ENCODE results near the gene PRPSAP2.
A peak's percentile ranks its signal among the peaks of the same experiment; 100 is the strongest.
"Not testable (repeated sequence)": the region's sequence is repeated elsewhere in the genome, so short reads cannot be mapped to it uniquely, and the experiment has no call there.

PRPSAP2 gene

DNA sequence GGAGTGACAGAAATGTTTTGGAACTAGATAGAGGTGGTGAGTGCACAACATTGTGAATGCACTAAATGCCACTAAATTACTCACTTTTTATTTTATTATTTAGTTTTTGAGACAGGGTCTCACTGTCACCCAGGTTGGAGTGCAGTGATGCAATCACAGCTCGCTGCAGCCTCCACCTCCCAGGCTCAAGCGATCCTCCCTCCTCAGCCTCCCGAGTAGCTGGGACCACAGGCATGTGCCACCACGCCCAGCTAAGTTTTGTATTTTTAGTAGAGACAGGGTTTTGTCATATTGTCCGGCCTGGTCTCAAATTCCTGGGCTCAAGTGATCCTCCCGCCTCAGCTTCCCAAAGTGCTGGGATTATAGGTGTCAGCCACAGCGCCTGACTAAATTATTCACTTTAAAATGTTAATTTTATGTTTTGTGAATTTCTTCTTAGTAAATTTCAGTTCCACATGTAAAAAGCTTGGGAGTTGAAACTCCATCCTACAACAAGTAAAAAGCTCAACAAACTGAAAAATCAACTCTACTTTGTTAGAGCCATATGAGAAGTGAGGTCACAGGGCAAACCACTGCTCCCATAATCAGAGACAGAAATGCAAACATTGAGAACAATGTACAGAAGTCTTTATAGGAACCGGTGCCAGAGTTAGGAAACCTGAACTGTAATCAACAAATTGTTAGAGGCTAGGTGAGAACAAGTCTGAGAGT is 80.2 kb downstream of the PRPSAP2 start:
- DNase-seq (ENCODE audit: low read depth, low spot score) = no peak

DNA sequence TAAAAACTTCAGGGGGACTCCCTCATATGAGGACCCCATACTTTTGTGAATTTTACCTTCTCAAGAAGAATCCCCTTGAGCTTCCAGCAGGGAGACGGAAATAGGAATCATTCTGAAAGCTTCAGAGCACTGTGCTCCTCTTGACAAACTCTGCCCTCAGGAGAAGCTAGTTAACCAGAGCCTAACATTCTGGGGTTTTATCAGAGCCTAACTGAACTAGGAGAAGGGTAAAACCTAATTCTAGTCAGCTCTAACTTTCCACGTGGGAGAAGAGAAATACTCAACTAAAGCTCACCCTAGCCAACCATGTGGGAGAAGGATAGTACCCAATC is 80.7 kb downstream of the PRPSAP2 start:
- no peak for DNase-seq (ENCODE audit: low read depth, low spot score)

DNA sequence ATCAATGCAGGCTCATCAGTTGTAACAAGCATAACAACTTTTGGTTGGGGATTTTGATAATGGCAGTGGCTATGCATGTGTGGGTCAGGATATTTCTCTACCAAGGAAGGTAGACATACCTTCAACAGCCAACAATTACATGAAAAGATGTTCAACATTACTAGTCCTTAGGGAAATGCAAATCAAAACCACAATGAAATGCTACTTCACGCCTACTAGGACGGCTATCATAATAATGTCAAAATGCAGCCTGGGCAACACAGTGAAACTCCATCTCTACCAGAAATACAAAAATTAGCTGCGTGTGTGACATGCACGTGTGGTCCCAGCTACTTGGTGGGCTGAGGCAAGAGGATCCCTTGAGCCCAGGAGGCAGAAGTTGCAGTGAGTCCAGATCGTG is 86.7 kb downstream of the PRPSAP2 start:
- DNase-seq (ENCODE audit: low read depth, low spot score) = no peak

DNA sequence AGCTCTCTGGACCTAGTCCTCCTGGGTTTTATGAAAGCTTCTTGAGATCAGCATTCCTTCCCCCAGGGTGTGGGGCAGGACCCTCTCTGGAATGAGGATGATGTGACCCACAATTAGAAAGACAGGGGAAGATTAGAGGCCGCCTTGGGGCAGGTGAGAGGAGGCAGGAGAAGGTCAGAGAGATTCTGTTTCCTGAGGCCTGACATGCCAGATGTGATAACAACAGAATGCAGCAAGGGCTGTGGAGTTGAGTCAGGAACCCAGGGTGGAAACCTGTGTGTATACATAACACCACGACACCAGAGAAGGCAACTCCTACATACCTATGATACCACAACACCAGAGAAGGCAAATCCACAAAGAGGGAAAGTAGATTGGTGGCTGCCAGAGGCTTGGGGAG is 88.6 kb downstream of the PRPSAP2 start:
- DNase-seq (ENCODE audit: low read depth, low spot score) = peak; percentile 26

DNA sequence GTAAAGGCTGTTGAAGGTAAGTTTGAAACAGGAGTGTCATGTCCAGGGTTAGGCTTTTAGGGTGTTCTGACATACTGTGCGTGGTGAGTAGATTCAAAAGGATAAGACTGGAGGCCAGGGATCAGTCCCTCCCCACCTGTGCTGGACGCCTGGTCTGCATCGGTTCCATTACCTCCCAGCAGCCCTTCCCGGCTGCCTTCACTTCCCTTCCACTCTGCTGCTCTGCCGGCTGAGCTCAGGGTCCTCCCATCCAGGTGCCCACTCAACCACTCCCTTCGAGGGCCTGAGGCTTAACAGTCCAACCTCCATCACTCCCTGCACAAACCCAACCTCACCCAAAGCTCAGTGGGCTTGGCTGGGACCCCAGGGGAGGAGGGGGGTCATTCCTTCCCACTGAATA is 89.9 kb downstream of the PRPSAP2 start:
- no peak for DNase-seq (ENCODE audit: low read depth, low spot score)

DNA sequence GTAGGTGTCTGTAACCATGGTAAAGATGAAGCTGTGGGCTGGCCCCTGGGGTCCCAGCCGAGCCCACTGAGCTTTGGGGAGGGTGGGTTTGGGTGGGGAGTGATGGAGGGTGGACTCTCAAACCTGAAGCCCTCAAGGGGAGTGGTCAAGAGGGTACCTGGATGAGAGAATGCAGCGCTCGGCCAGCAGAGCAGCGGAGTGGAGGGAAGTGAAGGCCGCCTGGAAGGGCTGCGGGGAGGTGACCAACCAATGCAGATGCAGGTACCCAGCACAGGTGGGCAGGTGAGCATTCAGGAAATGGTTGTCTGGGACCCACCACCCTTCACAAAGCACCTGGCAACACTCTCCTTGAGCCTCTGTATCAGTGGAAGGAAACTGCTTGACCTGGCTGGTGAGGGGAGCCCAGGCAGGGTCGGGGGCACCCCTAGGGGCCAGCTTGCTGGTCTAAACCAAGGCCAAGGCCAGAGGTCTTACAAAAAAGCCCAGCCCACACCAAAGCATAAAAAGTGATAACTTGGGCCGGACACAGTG is 90.6 kb downstream of the PRPSAP2 start:
- no peak for DNase-seq (ENCODE audit: low read depth, low spot score)

DNA sequence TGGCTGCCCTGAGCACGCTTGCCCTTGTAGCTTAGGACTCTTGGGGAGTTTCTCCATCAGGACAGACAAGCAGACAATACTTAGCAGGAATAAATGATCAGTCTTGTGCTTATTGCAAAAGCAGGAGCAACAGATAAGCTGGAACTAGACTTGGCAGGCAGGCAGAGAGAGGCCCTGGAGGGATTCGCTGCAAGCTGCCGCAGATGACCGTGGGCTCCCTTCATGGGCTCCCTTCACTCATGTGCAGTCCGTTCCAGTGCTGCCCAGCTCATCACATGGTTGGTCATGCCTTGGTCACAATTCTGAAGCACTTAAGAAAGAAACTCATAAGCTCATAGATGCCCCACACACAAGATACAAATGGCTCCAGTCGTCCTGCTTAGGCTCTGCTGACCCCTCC is 91.6 kb downstream of the PRPSAP2 start:
- no peak for DNase-seq (ENCODE audit: low read depth, low spot score)

DNA sequence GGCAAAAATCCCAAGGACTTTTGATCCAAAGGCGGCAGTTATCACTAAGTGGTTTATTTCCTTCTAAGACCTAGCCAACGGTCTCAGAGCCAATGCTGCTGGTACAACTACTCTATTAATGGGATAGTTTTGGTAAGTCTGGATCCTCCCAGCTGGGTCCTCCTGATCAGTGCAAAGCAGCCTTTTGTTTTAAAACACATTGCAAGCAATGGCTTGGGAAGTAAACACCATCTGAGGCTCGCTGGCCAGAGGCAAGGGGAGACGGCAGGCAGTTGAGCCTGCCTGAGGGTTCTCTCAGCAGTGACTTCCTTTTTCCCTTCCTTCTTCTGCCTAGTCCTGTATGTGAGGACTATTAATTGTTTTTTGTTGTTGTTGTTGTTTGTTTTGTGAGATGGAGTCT is 92.4 kb downstream of the PRPSAP2 start:
- DNase-seq (ENCODE audit: low read depth, low spot score) = no peak

DNA sequence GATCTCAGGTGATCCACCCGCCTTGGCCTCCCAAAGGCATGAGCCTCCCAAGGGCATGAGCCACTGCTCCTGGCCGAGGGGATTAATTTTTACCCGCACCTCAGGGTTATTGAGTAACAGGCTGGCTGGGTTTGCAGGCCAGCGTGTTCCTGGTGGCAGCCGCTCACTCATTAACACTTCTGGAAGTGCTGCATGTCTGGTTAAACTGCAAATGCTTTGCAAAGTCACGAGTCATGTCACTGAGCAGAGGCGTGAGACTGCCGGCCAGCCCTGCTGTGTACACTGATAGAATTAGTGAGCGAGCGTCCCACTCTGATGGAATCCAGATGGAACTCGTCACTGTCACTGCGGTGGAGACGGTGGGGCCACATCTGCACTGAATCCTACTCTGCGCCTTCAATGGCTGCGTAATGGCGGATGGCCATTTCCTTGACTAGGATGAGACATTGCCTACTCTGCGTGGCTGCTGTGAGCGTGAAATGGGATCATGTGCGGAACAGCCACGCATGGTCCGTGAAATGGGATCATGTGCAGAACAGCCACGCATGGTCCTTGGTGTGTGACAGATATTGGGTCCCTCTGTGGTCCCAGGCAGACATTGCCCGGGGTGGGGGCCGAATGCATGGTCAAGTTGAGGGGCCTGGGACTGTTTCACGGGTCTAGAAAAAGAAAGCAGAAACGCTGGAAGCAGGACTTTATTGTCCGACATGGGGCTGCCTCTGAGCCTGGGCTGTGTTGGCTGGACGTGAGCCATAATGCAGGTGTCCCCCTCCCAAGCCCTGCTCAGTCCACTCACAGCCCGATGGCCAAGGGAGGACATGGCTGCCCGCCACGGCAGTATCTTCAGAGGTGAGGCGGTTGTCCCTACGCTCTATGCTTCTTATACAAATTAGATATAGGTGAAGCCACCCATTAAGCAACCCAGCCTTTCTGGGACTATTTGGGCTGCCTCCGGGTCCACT is 93.3 kb downstream of the PRPSAP2 start:
- no peak for DNase-seq (ENCODE audit: low read depth, low spot score)

DNA sequence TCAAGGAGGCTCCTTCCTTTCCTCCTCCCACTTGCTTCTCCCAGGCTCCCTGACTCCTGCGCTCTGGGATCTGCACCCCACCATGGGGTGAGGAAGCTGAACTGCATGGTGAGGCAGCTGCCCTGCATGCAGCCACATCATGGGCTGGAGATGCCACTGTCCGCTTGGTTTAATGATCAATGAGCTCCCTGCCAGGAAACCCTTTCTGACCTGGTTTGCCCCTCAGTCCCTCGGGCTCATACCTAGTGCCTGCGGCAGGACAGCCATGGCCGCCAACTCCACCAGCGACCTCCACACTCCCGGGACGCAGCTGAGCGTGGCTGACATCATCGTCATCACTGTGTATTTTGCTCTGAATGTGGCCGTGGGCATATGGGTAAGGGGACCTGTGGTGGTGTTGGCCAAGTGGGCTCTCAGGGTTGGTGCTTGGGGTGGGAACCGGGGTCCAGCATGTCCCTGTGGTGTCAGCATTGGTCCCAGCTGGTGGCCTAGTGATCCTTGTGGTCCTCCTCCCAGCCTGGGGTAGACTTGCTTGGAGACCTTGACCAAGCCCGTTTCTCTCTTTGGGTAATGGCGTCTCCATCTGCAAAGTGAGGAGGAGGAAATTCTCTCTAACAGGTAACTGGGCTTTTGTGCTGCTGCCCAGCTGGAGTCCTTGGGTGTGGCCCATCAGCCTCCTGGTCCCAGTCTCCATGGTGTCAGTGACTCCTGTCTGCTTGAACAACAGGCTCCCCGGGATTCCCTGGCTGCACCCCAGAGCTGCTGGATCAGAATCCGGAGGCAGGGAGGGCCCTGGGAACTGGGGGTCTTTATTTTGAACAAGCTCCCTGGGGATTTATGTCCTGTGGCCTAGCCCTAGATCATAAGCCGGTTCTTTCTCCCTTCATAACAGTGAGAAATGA is 94.3 kb downstream of the PRPSAP2 start, which contains the start of gene SLC5A10:
Gene SLC5A10 (plus strand): TSS at position 225 of the 902 bp plus-strand sequence. CDS start 41 bp downstream, at position 266.
- DNase-seq (ENCODE audit: low read depth, low spot score) = no peak

DNA sequence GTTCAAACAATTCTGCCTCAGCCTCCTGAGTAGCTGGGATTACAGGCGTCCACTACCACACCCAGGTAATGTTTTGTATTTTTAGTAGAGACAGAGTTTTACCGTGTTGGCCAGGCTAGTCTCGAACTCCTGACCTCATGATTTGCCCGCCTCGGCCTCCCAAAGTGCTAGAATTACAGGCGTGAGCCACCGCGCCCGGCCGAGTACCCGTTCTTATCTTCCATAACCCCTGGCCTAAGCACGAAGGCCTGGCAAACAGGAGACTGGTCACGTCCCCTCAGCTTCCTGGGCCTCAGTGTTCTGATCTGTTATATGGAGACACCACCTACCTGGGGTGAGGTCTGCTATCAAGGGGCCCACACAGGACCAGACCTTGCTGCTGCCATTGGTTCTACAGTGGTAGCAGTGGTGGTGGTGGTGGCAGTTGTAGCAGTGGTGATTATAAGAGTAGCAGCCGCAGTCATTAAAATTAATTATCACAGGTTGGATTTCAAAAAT is 95.3 kb downstream of the PRPSAP2 start:
- no peak for DNase-seq (ENCODE audit: low read depth, low spot score)

DNA sequence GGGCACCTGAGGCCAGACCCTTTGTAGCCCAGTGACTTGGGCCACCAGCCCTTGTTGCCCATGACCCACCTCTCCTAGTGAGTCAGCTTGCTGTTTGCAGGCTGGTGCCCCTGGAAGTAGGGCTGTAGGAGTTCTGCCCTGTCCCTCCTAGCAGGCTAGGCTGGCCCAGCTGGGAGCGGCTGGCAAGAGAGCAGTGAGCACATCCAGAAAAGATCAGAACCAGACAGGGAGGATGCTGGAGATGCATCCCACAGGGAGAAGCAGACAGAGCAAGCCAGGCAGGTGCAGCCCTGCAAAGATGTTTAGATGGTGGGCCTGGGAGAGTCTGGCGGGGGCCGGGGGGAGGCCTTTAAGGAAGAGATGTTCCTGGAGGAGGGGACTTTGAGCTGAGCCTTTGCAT is 96.4 kb downstream of the PRPSAP2 start:
- no peak for DNase-seq (ENCODE audit: low read depth, low spot score)

DNA sequence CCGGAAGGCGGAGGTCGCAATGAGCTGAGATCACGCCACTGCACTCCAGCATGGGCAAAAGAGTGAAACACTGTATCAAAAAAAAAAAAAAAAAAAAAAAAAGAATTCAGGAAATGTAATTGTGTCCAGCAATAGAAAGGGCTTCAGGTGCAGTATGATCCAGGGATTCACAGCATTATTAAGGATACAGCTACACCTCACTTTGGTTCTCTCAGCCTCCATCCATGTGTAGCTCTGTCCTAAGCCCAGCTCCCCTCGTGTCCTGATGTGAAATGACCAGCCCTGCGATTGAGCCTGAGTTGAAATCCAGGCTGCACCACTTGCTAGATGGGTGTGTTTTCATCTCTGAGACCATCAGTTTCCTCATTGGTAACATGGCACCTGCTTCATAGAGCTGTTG is 97.1 kb downstream of the PRPSAP2 start:
- no peak for DNase-seq (ENCODE audit: low read depth, low spot score)

DNA sequence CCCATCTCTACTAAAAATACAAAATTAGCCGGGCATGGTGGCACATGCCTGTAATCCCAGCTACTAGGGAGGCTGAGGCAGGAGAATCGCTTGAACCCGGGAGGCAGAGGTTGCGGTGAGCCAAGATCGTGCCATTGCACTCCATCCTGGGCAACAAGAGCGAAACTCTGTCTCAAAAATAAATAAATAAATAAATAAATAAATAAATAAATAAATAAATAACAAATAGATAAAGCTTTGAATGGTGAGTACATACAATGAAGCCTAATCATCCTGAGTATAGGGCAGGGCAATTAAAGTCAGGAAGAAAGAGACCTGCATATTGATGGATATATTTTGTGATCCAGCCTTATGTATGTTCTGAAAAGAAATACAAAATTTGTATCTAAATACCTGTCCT is 98.1 kb downstream of the PRPSAP2 start:
- not testable (repeated sequence) for DNase-seq (ENCODE audit: low read depth, low spot score)

DNA sequence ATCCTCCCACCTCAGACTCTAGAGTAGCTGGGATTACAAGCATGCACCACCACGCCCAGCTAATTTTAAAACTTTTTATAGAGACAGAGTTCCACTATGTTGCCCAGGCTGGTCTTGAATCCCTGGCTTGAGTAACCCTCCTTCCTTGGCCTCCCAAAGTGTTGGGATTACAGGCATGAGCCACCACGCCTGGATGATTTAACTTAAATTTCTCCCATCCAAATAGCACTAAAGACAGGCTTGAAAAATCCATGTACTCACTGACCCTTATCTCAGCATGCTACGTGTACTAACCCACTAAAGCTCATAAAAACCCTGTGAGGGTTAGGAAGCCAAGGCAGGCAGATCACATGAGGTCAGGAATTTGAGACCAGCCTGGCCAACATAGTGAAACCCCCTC is 98.7 kb downstream of the PRPSAP2 start:
- DNase-seq (ENCODE audit: low read depth, low spot score) = no peak

DNA sequence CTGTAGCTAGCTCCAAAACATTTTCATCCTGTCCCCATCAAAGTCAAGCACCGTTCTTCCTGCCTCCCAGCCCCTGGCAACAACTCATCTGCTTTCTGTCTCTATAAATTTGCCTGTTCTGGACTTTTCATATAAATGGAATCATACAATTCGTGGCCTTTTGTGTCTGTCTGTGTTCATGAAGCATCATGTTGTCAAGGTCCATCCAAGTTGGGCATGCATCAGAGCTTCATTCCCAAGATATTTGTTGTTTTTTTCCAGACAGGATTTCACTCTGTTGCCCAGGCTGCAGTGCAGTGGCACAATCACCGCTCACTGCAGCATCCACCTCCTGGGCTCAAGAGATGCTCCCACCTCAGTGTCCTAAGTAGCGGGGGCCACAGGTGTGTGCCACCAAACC is 99.9 kb downstream of the PRPSAP2 start:
- DNase-seq (ENCODE audit: low read depth, low spot score) = no peak

DNA sequence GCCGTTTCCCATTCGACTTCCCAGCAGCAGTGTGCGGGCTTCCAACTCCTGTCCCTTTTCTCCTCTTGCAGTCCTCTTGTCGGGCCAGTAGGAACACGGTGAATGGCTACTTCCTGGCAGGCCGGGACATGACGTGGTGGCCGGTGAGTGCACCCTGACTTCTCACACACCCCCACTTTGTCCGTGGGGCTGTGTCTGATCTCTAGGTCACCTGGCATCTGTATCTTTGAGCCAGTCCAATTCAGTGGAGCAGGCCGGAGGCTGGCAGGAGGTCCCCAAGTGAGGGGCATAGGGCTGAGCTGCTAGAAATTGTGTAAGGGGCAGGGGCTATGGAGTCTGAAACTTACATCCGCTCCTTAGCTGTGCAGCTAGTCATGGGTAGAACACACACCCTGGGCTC is 100.7 kb downstream of the PRPSAP2 start:
- no peak for DNase-seq (ENCODE audit: low read depth, low spot score)

DNA sequence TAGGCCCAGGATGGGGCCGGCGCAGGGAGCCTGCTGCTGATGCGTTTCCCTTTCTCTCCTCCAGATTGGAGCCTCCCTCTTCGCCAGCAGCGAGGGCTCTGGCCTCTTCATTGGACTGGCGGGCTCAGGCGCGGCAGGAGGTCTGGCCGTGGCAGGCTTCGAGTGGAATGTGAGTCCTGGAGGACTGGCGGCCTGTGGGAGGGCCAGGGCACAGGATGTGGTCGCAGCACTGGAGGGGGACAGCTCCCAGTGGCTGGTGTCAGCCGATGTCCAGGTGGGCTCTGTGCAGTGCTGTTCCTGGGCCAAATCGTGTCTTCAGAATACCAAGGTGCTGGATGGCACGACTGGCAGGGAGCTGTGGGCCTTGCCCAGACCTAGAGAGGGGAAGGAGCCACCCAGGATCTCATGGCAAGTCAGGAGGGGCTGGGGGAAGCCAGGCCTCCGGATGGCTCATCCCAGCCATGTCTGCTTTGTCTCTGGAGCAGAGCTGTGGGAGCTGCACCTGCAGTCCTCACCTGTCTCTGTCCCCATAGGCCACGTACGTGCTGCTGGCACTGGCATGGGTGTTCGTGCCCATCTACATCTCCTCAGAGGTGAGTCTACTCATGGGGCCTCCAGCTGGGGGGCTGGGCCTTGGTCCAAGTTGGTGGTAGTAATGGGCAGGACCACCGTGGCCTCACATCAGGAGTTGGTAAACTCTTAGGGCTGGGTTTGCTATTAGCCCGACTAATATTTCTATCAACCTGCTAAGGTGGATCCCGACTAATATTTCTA is 101.3 kb downstream of the PRPSAP2 start:
- peak; percentile 47 for DNase-seq (ENCODE audit: low read depth, low spot score)

DNA sequence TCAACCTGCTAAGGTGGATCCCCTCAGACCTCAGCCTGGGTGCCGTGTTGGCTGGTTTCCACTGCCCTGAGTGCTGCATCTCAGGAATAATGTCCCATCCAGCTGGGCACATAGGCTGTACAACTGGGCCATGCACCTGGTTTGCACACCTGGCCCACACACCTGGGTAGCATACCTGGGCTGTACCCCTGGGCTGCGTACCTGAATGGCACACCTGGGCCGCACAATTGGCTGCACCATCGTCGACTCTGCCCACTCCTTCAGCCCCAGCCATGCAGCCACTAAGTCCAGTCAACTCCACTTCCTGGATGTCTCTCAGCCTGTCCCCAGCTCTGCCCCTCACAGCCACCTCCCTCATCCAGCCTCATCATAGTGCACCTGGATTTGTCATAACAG is 101.9 kb downstream of the PRPSAP2 start:
- no peak for DNase-seq (ENCODE audit: low read depth, low spot score)

DNA sequence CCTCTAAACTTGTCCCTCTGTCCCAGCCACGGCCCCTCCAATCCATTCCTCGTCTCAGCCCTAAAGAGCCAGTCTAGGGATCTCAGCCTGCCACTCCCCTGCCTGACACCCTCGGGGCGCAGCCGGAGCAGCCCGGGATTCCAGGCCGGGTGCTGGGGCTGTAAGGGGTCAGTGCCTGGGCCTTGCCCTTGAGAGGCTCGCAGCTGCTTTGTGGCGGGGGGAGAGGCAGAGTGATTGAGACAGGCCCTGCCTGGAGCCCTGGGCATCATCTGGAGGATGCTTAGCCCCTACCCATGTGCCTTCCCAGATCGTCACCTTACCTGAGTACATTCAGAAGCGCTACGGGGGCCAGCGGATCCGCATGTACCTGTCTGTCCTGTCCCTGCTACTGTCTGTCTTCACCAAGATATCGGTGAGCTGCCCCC is 102.3 kb downstream of the PRPSAP2 start:
- no peak for DNase-seq (ENCODE audit: low read depth, low spot score)
